Measurements from ENCODE around the gene TMEM53.

The TMEM53 gene

GRCh38 chr1:44628962-44629756 is 45.1 kb downstream of the TMEM53 start:
- no peak for DNase-seq

DNA sequence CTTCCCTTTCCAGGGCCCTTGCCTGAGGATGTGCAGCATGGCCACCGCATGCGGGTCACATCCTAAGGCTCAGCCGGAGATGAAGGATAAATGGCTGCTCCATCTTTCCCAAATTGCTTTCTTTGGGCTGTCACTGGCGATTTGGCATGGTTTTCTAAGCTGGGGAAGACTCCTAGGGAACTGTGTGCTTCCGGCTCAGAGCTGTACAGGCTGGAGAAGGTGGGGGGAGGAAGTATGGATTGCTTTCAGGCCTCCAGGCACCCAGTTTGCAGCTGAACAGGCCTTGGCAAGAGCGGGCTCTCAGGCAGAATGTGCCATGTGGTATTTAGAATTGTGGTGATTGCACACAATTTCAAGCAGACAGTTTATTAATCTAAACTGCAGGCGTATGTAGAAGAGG is 48.9 kb downstream of the TMEM53 start:
- no peak for DNase-seq

DNA sequence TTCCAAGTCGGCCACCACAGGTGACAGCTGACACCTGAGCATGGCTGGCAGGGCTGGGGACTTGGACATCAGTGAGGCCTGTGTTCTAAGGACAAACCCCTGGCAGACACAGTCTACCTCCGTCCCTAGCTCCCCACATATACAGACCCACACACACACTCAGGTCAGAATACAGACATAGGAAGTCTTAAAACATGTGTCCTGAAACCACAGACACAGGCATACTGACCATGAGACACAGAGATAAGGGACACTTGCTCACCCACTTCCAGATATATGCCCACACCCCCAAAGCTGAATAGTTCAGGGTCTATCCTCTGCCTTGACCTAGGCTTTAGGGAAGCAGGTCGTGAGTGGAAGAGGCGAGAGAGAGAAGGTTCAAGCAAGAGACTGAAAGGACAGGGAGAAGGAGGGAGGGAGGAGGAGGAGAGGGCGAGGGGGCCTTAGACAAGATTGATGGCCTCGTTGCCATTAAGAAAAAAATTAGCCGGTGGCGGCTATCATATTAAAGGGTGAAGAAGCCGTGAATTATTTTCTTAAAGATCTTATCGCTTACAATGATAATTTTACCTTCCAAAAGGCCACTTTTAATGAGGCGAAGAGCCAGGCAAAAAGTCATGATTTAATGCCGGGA is 49.9 kb downstream of the TMEM53 start:
- DNase-seq, result no peak

- DNase-seq, result no peak
These were observed 52.4 kb downstream of the TMEM53 start for GRCh38 chr1:44621841-44622286.

DNA sequence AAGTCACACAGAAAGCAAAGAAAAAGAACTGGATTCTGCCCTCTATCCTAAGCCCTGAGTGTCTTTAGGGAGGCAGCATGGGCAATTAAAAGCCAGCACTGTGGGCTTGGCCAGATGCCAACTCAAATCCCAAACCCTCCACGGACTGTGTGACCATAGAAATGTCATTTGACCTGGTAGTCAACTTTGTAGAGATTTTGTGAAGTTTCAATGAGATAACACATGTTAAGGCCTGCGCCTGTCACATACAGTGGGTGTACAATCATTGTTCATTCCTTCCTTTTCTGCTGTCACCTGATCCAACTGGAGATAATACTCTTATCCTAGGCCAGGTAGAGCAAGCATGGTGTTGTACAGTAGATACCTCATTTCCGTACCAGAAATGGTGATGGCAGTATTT is 54.2 kb downstream of the TMEM53 start:
- DNase-seq, result no peak

DNA sequence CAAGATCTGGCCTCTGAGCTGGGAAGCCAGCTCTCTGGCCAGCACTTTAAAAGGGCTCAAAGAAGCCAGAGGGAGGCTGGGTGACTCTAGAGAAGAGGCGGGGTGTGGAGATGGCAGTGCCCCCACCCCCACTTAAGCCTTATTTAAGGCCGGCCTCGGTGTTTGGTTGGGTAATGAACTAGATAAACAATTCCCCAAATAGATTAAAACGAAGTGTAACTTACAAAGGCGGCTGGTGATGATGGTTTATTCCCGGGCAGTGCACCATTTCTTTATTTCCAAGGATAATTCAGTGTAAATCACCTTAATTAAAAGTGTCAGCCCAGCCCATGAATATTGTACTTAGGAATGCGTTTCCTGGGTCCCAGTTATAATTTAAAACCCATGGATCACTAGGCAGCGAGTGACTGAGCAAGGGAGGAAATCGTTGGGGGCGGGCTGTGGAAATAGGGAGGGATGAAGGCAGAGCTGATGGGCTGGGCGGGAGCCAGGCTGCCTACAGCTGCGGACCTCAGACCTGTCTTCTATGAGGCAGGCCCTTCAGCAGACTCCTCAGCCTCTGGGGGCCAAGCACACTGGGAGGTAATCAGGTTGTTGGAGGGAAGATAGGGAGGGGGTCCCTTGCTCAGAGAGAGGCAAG is 54.9 kb downstream of the TMEM53 start:
- DNase-seq, result no peak

GRCh38 chr1:44617703-44618029 is 56.6 kb downstream of the TMEM53 start:
- no peak for DNase-seq

GRCh38 chr1:44616991-44617702 is 57.1 kb downstream of the TMEM53 start:
- no peak for DNase-seq

DNA sequence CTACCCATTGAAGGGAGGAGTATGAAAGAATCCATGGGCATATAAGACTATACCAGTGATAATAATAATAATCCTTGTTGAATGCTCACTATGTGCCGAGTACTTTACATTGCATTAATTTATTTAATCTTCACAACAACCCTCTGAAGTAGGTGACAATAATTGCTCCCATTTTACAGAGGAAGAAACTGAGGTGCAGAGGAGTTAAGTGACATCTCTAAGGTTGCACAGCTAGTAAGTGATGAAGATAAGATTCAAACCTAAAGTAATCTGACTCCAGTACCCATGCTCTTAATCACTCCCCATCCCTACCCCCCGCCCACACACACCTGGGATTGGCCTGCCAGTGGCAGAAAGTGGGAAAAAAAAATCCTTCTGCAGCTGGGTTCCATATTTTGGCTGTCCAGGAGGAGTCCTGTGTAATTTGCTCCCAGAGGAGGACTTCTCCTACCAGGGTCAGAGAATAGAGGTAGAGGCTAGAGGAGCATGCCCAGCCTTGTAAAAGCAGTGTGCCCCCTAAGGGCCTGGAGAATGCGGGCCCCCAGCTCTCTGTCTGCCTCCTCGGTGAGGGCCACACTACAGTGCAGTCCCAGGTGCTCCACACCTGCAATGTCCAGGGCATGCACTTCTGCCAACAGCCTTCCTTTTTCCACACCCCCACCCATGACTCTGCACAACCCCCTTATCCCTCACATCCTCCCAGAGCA is 57.8 kb downstream of the TMEM53 start:
- DNase-seq, result no peak

- DNase-seq, result no peak
These were observed 60.3 kb downstream of the TMEM53 start for GRCh38 chr1:44613941-44614340.

- DNase-seq, result no peak
These were observed 62.4 kb downstream of the TMEM53 start for GRCh38 chr1:44611866-44612265.

GRCh38 chr1:44611419-44611818 is 62.9 kb downstream of the TMEM53 start:
- DNase-seq, result no peak

GRCh38 chr1:44610527-44611148 is 63.6 kb downstream of the TMEM53 start:
- DNase-seq, result no peak

DNA sequence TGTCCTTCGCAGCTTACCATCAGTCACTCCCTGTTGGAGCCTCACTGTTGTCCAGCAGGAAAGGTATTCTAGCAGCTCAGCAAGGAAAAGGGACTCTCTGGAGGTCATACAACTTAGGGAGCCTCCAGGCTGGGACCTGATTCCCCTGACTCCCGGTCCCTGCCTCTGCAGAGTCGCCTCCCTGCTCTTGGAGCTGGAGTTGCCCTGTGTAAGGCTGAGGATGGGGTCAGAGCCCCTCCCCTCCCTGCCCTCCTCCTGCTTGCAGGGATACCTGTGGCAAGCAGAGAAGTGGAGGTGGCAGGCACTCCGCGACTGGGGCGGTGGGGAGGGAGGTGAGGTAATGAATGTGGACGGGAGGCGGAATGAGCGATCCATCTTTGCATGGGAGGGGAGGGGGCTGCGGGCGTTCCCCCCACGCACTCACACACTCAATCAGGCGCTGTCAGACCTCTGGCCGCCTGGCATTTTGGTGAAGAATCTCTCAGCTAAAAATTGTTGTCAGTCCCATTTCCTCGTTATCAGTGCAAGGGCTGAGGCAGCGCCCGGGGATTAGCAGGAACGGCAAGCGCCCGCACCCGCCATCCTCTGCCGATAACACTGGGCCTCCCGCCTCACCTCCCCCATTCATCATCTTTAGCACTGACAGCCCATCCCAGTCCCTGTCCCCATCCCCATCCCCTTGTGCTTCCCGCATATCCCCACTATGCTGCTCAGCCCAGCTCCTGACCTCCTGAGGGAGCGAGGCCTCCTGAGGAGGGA is 64.3 kb downstream of the TMEM53 start:
- no peak for DNase-seq

DNA sequence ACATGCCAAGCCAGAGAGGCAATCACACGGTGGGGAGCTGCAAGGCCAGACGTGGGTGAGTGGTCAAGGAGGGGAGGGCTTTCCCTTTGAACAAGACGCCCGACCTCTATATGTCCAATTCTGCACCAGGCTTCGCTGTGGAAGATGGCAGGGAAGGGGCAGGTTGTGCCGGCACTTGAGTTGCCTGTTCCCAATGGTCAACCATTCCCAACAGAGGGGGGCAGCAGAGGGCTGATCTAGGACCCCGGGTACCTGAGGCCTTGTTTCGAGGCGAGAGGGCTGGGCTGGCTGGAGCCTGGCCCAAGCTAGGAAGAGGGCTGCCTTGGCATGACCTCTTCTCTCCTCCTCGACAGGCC is 64.9 kb downstream of the TMEM53 start:
- peak in 1 of 2 donors; percentile 18 for DNase-seq

DNA sequence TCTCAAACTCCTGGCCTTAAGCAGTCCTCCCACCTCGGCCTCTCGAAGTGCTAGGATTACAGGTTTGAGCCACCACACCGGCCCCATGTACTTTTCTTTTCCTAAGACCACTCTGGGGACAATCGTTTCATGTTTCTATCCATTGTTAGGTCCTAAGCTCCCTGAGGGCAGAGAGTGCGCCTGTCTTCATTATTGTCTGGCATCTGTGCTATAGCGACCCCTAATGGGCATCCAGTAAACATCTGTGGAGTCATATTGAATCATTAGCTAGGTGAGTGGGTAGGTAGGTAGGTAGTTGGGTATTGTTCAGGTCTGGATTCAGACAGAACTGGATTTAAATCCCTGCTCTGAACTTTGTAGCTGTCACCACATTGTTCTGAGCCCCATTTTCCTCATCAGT is 66.1 kb downstream of the TMEM53 start:
- DNase-seq, result no peak

- DNase-seq, result no peak
These were observed 67.5 kb downstream of the TMEM53 start for GRCh38 chr1:44606701-44607281.

GRCh38 chr1:44605914-44606615 is 68.2 kb downstream of the TMEM53 start:
- no peak for DNase-seq

- DNase-seq, result no peak
These were observed 69.9 kb downstream of the TMEM53 start for GRCh38 chr1:44604157-44604955.

- no peak for DNase-seq
These were observed 70.6 kb downstream of the TMEM53 start for GRCh38 chr1:44603718-44604117.
